GM12865 (cell line): ENCODE results near the gene LGR4.

Source experiments
- DNase-seq: peaks from one replicate; pipeline ENCODE4 v3.0.0; 2010; ENCODE audit warnings: low read depth
- H3K4me3 ChIP-seq: 2 replicates; pipeline ENCODE4 v1.5.1; 2011; ENCODE audit warnings: mild to moderate bottlenecking, low read depth, low read length, control low read depth
- TF ChIP-seq, protein P1 (sequence below): IDR thresholded peaks from 2 replicates; pipeline ENCODE4 v1.5.1; 2011; ENCODE audit warnings: low read length, control low read depth, low read depth, inconsistent platforms; ENCODE audit not compliant: insufficient read depth; ENCODE audit errors: missing control alignments

LGR4 gene

GRCh38 chr11:27375370-27375769, 97.2 kb downstream of the LGR4 start:
- TF ChIP-seq, protein P1, sequence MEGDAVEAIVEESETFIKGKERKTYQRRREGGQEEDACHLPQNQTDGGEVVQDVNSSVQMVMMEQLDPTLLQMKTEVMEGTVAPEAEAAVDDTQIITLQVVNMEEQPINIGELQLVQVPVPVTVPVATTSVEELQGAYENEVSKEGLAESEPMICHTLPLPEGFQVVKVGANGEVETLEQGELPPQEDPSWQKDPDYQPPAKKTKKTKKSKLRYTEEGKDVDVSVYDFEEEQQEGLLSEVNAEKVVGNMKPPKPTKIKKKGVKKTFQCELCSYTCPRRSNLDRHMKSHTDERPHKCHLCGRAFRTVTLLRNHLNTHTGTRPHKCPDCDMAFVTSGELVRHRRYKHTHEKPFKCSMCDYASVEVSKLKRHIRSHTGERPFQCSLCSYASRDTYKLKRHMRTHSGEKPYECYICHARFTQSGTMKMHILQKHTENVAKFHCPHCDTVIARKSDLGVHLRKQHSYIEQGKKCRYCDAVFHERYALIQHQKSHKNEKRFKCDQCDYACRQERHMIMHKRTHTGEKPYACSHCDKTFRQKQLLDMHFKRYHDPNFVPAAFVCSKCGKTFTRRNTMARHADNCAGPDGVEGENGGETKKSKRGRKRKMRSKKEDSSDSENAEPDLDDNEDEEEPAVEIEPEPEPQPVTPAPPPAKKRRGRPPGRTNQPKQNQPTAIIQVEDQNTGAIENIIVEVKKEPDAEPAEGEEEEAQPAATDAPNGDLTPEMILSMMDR, result no peak

DNA sequence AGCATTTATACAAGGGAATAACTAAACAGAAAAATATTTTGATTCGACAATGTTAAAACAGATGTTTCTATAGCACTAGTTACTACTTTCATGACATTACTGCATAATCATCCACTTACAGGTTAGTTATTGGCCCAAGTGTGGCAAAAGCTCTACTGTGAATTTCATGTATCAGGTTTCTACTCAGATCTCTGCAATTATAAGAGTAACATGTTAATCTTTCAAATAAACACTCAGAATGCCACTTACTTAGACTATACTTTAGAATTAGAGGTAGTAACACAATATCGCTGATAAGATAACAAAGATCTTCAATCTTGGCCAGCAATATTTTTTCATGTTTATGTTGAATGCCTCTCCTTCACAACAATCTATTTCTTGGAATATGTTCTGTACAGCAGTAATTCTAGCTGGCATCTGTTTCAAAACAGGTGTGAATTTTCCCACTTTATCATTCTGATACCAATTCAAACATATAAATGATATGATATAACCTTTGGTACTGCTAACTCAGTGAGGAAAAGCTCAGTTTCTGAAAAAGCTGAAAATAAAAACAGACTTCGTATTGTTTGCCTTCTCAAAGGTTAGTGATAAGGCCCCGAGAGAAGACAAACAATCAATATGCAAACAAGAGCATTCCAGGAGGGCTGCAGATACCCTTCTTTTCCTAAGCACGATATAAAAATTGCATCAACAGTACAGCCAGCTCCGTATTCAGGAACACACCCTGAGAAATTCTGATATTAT, 98.6 kb downstream of the LGR4 start:
- no peak overlapping the region for H3K4me3 ChIP-seq
- no peak for DNase-seq
- TF ChIP-seq, protein P1, result no peak

More at GRCh38 chr11:27375370-27375769, 97.2 kb downstream of the LGR4 start:
- DNase-seq, result no peak
- no peak overlapping the region for H3K4me3 ChIP-seq

DNA sequence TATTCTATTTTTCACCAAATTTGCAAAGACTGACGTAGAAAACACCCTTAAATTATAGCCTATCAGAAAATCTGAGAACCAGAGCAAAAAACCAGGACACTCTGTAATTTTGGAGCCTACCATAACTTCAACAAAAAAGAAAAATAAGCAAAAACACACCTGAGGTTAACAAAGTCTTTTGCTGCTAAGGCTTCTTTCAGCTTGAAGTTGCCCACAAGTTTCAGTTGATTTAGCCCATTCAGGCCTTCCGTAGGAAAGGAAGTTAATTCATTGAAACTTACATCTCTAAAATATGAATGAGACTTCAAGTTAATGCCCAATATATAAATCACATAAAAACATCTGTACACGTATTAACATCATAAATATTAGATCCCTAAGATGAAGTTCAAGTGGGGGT, 99.2 kb downstream of the LGR4 start:
- DNase-seq, result no peak
- TF ChIP-seq, protein P1, result no peak
- H3K4me3 ChIP-seq, result no peak overlapping the region

- no peak overlapping the region for H3K4me3 ChIP-seq
- DNase-seq, result no peak
- TF ChIP-seq, protein P1, result no peak
Measured at GRCh38 chr11:27372164-27372563, 100.4 kb downstream of the LGR4 start.

DNA sequence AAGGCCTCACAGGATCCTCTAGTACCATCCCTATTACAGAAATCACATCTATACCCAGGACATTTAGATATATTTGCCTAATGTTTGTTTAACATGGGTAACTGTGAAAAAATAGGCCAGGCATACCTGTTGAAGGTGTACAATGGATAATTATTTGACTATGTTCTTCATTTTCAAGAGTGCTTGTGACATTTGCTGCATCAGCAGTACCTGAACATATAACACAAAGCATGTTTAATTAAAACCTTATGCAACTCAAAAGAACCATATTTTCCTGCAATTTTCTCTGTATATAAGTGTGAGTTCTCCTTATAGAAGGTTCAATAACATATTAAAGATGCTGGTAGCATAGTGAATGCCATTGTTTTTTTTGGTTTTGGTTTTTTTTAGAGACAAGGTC, 101.1 kb downstream of the LGR4 start:
- H3K4me3 ChIP-seq, result no peak overlapping the region
- DNase-seq, result no peak
- TF ChIP-seq, protein P1, result no peak

DNA sequence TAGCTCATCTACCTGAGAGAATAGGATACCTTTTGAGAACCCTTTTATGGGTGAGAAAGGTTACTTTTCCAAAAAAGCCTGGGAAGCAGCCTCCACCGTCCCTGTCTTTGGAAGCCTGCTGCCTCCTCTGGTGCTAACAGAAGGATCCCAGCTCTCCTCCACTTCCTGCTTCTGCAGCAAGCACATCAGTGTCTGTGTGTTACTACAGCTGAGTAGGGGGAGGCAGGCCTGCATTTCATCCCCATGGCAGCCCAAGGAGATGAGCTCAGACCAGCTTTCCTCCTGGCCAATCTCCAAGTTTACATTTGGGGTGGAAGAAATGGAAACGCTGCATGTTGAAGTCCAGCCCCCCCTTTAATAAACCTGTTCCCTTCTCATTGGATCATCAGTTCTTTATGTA, 102.2 kb downstream of the LGR4 start:
- TF ChIP-seq, protein P1, result no peak
- H3K4me3 ChIP-seq, result no peak overlapping the region
- no peak for DNase-seq

DNA sequence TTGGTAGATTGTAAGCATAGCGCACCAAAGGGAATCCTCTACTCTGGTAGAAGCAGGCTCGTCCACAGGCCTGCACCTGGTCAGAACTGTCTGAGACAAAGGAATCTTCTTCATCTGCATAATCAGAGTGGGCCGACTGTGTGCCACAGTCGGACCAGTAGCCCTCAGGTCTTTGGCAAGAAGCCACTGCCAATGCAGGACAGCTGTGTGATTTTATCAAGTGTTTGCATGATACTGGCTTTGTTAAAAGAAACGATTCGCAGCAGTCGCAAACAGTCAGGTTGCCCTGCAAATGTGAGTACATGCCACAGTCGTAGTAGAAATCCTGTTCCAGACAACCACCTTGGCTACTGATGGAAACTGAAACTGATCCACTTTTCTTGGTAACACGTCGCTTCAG, 104.7 kb downstream of the LGR4 start:
- TF ChIP-seq, protein P1, result no peak
- no peak for DNase-seq
- no peak overlapping the region for H3K4me3 ChIP-seq
